ENCODE data around the gene SSBP3. TPM values are rescaled to one million over a fixed set of nuclear protein-coding genes. Genes with fewer than 3 reads are reported as not detected.

SSBP3 gene
- total RNA-seq, 1 donor from 2014 or later: 7.8 TPM

DNA sequence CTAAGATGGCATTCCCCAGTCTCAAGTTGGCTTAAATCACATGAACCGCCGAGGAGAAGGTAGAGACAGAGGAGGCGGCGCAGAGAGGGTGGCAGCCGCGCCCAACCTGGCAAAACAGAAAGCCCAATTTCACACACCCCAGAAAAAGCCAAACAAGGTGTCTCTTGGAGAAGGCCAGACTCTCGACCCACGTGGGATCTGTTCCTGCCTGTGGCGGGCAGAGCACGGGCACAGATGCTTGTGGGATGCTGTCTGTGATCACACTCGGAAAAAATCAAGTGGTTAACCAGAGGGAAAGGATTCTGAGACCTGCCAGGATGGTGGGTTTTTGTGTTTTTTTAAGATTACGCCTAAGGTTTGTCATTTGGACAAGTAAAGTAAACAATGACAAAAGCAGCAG, 125.5 kb downstream of the SSBP3 start:
- TF ChIP-seq CTCF (conservative IDR thresholded peaks at IDR 0.05; ENCODE audit: low read depth, low read length): no peak
- no peak for DNase-seq (ENCODE audit: low read depth)
- H3K4me3 ChIP-seq (ENCODE audit: low read depth, low read length): no peak overlapping the region

GRCh38 chr1:54279457-54279856, 126.7 kb downstream of the SSBP3 start:
- no peak for DNase-seq (ENCODE audit: low read depth)
- TF ChIP-seq CTCF (conservative IDR thresholded peaks at IDR 0.05; ENCODE audit: low read depth, low read length): no peak
- H3K4me3 ChIP-seq (ENCODE audit: low read depth, low read length): no peak overlapping the region

GRCh38 chr1:54278941-54279422, 127.2 kb downstream of the SSBP3 start:
- no peak for TF ChIP-seq CTCF (conservative IDR thresholded peaks at IDR 0.05; ENCODE audit: low read depth, low read length)
- DNase-seq (ENCODE audit: low read depth): no peak

DNA sequence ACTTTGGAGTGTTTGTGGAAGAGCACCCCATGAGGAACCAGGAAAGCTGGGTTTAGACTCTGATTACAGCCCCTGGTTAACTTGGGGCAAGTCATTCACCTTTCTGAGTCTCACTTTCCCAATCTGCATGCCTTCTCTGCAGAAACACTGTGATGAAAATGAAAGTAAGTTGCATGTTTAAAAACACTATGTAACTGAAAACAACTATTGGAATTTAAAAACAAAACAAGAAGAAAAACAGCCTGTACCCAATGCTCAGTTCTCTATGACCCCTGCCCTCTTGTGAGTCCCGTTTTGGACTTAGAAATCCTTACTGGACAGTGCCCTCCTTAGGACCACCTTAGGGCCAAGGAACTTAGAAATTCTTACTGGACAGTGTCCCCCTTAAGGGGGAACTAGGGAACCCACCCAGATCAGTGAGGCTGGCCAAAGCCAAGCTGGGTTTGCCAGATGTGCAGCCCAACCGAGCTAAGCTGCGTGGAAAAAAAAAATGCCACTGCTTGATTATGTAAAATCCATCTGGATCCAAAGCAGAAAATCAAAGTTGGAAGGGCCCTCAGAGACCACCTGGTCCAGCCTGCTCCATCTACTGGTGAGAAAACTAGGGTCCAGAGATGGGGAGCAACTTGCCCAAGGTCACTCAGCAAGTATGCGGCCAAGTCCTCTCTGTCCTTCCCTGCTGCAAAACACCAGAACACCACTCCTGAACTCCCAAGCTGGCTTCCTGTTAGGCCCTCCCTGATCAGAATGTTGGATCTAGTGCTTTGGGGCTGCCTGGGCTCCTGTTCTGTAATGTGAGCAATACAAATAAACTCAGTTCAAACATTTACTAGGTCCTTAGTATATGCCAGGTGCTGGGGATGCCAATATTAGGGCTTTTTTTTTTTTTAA, 128.5 kb downstream of the SSBP3 start:
- no peak for DNase-seq (ENCODE audit: low read depth)
- no peak for TF ChIP-seq CTCF (conservative IDR thresholded peaks at IDR 0.05; ENCODE audit: low read depth, low read length)
- no peak overlapping the region for H3K4me3 ChIP-seq (ENCODE audit: low read depth, low read length)

More at GRCh38 chr1:54278941-54279422, 127.2 kb downstream of the SSBP3 start:
- H3K4me3 ChIP-seq (ENCODE audit: low read depth, low read length): no peak overlapping the region

DNA sequence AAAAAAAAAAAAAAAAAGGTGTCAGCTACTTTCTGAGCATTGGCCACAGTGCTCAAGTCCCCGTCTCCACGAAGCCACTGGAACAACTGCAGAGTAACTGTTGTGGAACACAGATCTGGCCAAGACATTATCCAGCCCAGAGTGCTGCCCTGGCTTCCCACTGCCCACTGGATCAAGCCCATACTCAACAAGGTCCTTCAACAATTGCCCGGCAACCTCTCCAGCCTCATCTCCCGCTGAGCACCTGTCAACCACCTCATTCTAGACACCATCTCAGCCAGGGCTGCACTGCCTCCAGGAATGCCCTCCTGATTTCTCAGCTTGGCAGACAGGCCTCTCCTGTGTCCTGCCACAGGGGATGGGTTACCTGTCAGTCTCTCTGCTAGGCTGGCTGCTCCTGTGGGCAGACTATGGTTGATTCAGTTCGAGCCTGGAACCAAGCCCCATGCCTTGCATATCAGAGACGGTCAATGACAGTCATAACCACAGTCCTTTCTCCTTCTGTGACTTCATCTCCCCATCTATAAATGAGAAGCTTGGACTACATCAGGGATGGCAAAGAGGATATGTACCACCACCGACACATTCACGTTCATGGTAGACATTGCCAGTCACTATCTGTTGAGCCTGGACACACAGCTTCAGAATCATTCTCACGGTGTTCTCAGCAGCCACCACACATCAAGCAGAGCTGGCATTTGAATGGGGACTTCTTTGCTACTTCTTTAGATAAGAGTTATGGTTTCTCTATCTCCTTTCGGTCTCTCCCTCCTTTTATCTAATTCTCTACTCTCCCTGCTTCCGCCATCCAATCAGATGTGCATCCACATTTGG, 129.4 kb downstream of the SSBP3 start:
- TF ChIP-seq CTCF (conservative IDR thresholded peaks at IDR 0.05; ENCODE audit: low read depth, low read length): no peak
- no peak overlapping the region for H3K4me3 ChIP-seq (ENCODE audit: low read depth, low read length)
- DNase-seq (ENCODE audit: low read depth): no peak

- H3K4me3 ChIP-seq (ENCODE audit: low read depth, low read length): no peak overlapping the region
Observed at GRCh38 chr1:54275349-54275748, 130.8 kb downstream of the SSBP3 start.

More at GRCh38 chr1:54275349-54275748, 130.8 kb downstream of the SSBP3 start:
- DNase-seq (ENCODE audit: low read depth): no peak
- no peak for TF ChIP-seq CTCF (conservative IDR thresholded peaks at IDR 0.05; ENCODE audit: low read depth, low read length)

All from epithelial cell of proximal tubule (primary cell).